ENCODE results near the gene CARD9.

DNA sequence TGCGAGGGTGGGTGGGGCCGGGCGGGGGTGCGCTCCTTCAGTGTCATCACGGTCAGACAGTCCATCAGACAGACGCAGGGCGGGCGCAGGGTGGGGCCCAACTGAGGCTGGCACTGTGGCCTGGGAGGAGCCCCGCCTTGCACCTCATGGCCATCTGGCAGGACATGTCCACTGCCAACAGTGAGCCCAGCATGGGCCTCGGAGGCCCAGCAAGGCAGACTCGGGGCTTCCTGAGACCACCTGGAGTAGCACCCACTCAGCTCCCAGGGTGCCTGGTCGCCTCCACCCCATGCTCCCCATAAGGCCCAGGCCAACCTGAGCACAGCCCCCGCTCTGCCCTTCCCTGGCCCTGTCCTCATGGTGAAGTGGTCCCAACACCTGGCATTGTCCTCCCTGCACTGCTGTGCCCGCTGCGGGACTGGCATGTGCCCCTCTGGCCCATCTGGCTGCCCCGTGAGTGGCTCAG lies 54.7 kb downstream of the CARD9 start:
- TF ChIP-seq, protein P1, sequence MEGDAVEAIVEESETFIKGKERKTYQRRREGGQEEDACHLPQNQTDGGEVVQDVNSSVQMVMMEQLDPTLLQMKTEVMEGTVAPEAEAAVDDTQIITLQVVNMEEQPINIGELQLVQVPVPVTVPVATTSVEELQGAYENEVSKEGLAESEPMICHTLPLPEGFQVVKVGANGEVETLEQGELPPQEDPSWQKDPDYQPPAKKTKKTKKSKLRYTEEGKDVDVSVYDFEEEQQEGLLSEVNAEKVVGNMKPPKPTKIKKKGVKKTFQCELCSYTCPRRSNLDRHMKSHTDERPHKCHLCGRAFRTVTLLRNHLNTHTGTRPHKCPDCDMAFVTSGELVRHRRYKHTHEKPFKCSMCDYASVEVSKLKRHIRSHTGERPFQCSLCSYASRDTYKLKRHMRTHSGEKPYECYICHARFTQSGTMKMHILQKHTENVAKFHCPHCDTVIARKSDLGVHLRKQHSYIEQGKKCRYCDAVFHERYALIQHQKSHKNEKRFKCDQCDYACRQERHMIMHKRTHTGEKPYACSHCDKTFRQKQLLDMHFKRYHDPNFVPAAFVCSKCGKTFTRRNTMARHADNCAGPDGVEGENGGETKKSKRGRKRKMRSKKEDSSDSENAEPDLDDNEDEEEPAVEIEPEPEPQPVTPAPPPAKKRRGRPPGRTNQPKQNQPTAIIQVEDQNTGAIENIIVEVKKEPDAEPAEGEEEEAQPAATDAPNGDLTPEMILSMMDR (IDR thresholded peaks at IDR 0.05) = no peak
- TF ChIP-seq POLR2A (IDR thresholded peaks at IDR 0.05) (no peak), EP300 (IDR thresholded peaks at IDR 0.05; ENCODE audit: low read depth) (no peak), POLR2AphosphoS5 (IDR thresholded peaks at IDR 0.05) (no peak)

Data from transverse colon (tissue), 4 donors.